HEK293 (cell line): ENCODE results near the gene AGPAT4.

Source experiments
- CTCF ChIP-seq: fragments of 450-650 bp; formaldehyde crosslinking; IDR thresholded peaks from 2 replicates; pipeline ENCODE4 v1.5.1; 2016; ENCODE audit warnings: missing biosample characterization, missing genetic modification characterization
- KLF1 ChIP-seq: fragments of 450-650 bp; formaldehyde crosslinking; IDR thresholded peaks from 2 replicates; pipeline ENCODE4 v1.5.1; 2016; ENCODE audit warnings: missing biosample characterization, missing genetic modification characterization
- ZNF121 ChIP-seq: fragments of 450-650 bp; formaldehyde crosslinking; IDR thresholded peaks from 2 replicates; pipeline ENCODE4 v1.5.1; 2016; ENCODE audit warnings: missing biosample characterization, missing genetic modification characterization
- ZNF292 ChIP-seq: fragments of 450-650 bp; formaldehyde crosslinking; IDR thresholded peaks from 2 replicates; pipeline ENCODE4 v1.5.1; 2016; ENCODE audit warnings: low read depth, missing biosample characterization, missing genetic modification characterization, borderline replicate concordance

GRCh38 chr6:161135695-161136591, 137.9 kb downstream of the AGPAT4 start:
- TF ChIP-seq CTCF (tag by site-specific recombination) (no peak), ZNF121 (no peak), KLF1 (tag by site-specific recombination) (no peak), ZNF292 (tag by site-specific recombination) (no peak)
